ENCODE data around the gene OLFML2A.
A peak's percentile ranks its signal among the peaks of the same experiment; 100 is the strongest.
"Not testable (repeated sequence)": the region's sequence is repeated elsewhere in the genome, so short reads cannot be mapped to it uniquely, and the experiment has no call there.

Gene OLFML2A

DNA sequence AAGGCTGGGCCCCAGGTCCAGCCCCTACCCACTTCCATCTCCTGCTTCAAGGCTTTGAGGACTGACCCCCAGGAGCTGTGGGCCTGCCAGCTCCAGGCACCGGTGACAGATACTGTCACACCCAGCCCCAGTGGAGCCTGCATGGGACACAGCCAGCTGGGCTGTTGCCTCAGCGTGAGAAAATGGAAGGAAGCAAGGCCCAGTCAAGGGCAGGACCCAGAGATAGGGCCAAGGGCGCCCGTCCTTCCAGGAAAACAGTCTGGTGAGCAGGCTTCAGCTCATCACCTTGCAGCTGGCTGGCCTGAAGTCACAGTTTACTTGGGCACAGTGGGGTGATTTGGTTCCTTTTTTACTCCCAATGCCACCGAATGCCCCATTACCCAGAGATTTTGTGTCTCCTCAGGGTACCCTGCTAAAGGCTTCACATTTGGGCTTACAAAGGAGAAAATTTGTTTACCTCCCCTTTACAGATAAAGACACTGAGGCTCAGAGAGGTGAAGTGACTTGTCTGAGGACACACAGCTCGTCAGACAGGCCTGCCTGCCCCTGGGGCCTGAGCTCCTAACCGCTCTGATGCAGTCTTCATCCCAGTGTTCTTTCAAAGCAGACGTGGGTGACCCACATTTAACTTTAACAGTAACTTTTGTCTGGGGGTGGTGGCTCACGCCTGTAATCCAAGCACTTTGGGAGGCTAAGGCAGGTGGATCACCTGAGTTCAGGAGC is 54.9 kb downstream of the OLFML2A start:
- no peak for DNase-seq

GRCh38 chr9:124834591-124834990 is 57.7 kb downstream of the OLFML2A start:
- peak; percentile 55 for DNase-seq

DNA sequence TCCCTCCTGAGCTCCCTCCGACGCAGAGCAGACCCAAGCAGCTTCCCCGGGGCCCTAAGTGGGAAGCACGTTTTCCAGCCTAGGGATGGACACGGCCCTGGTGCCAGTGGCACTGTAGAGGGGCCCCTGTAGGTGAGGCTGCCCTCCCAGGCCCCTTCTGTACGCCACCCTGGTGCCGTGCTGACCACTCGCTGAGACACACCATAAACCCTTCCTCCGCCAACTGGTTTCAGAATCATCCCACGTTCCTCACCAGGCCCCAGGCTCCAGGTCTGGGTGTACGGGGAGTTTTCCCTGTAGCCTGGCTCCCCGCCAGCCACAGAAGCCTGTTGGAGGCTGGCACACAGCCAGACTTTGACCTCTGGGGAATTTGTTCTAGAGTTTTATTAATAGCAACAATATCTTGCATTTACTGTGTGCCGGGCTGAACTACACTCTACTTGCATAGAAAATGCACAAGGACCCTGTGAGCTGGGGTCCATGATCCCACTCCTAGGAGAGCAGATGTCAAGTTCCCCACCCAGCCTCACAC is 58.2 kb downstream of the OLFML2A start:
- peak; percentile 78 for DNase-seq

- not testable (repeated sequence) for DNase-seq
Observed at GRCh38 chr9:124838132-124838531, 61.2 kb downstream of the OLFML2A start.

GRCh38 chr9:124838567-124839275 is 61.8 kb downstream of the OLFML2A start:
- not testable (repeated sequence) for DNase-seq

DNA sequence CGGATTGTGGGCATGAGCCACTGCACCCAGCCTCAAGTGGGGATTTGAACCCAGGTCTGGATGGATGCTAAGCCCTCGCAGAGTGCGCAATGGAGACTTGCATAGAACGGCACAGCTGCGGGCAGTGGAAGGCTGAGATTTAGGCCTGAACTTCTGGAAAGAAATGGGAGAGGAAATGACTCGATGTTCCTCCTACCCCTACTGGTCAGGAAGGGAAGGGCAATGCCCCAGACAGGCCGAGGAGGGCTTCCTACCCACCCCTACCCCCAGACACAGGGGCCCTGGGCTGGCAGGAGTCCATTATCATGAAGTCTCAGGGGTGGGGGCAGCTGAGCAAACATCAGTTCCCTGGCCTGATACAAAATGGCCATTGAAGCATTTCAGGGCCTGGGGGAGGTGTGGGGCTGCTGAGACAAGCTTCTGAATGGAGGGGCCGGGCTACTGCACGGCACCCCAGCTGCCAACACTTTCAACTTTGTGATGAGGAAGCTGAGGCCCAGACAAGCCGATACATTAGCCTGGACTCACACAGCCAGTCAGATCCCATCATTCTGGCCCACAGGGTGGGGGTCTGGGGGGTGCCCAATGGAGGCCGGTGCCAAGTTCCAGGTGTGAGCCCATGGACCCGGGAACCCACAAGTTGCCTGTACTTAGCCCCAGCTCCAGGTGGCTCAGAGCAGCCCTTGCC is 62.8 kb downstream of the OLFML2A start:
- no peak for DNase-seq

DNA sequence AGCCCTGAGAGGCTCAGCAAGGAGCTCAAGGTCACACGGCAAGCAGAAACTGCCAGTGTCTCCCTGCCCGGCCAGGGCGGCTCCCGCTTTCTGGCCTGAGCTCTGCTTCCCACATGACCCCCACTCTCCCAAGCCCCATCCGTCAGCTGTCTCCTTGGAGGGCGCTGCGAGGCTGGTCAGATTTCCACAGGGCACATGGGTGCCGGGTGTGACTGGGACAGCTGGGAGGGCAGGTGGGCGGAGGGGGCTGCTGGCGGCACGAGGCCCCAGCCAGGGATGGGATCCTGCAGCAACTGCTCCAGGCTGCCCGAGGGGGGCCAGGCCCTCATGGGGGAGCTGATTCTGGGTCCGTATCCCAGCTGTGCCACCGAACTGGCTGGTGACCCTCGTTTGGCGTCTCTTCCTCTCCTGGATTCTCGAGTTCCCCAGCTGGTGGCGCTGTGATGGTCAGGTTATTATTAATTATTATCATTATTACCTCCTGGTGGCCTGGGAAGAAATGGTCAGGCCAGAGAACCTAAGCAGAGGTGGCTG is 63.4 kb downstream of the OLFML2A start:
- DNase-seq = no peak

DNA sequence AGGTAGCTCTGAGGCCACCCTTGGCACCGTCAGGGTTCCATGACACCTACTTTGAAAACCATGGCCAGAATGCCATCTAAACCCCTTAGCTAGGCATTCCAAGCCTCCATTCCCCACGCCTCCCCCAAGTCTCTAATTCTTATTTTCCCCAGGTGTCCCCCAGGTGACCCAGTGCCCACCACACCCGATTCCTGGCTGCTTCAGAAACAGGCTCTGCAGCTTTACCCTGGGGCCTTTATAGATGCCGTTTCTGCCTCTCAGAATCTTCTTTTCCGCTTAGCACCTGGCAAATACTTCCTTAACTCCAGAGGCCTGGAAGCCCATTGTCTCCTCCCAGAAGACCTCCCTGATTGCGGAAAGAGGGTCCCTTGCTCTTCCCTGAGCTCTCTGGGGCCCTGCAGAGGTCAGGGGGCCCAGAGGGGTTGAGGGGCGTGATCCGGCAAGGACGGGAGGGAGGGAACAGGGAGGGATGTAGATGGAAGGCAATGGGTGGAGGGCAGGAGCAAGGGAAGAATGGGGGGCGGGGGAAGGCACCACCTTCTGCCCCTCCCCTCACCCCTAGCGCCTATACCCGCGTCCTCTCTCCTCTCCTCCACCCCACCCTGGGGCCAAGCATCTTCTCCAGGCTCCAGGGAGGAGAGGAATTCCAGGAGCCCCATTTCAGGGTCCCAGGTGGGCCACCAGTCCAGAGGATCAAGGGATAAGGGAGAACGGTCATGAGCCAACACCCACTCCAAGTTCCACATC is 64.3 kb downstream of the OLFML2A start:
- DNase-seq = no peak

DNA sequence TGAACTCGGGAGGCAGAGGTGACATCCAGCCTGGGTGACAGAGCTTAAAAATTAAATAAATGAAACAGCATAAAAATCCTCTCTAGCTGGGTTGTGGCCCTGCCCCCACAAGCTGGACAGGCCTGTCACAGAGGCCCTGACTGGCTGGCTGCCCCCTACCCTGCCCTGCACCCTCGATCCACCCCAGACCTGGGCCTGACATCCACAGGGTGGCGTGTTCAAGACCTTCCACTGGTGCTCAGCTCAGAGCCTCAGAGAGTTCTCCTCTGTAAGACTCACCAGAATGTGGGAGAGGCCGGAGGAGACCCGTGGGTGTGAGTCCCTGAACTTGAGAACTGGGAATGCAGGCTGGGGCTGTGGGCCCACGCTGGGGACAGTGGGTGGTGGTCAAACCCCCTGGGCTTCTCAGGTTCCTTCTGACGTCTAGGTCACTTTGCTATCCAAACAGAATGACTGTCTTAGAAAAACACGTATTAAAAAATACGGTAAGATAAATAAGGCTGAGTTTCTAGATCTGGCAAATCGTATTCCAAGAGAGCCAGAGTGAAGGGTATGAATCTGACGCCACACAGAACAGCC is 66.6 kb downstream of the OLFML2A start:
- no peak for DNase-seq

DNA sequence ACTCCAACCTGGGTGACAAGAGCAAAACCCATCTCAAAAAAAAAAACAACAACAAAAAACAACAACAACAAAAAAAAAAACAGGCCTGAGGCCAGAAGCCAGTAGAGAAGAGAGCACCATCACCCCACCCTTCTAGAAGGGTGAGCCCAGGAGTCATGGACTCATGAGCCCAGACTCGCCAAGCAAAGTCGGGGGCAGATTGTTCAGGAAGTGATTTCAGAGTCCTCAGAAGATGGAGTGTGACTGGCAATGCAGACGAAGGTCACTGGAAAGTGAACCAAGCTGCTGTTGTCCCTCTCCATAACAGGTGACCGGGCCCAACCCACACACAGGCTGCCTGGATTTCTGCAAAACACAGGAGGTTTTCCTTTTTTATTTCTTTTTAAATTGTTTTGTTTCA is 67.4 kb downstream of the OLFML2A start:
- no peak for DNase-seq

GRCh38 chr9:124846467-124846866 is 69.5 kb downstream of the OLFML2A start:
- not testable (repeated sequence) for DNase-seq

DNA sequence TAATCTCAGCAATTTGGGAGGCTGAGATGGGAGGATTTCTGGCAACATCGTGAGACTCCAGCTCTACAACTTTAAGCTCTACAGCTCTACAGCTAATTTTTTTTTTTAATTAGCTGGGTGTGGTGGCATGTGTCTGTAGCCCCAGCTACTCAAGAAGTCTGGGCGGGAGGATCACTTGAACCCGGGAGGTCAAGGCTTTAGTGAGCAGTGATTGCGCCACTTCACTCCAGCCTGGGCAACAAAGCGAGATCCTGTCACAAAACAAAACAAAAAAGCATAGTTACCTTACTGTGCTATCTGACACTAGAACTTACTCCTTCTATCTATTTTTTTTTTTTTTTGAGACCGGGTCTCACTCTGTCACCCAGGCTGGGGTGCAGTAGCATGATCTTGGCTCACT is 70.0 kb downstream of the OLFML2A start:
- DNase-seq = no peak

GRCh38 chr9:124849801-124850200 is 72.9 kb downstream of the OLFML2A start:
- DNase-seq = no peak

DNA sequence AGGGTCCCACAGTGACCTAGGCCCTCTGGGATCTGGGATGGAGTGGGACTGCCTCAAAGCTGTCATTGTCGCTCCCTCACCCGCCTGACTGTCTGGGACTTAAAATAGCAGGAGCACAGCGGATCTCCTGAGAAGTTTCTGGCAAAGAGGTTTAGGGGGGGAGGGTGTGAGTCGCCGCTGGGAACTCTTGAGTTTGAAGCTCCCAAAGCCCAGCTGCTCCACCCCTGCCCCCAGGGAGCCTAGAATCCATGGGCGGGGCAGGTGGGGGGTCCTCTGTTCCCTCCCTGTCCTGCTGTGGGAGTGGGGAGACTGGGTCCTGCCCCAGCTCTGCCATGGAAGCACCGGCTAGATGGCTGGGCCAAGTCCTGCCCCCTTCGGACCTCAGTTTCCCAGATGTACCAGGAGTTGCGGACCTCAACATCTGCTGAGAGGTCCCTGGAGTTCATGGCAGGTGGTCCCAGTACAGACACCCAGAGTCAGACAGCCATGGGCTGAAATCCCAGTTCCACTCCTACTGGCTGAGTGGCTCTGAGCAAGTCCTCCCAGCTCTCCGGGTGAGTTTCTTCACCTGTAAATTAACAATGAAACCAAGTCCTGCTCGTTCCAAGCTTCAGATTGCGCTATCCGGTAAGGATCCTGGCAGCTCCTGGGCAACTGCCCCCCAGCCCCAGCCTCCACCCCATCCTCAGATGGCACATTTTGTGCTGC is 75.3 kb downstream of the OLFML2A start:
- no peak for DNase-seq

- DNase-seq = peak; percentile 69
Observed at GRCh38 chr9:124852829-124853531, 76.0 kb downstream of the OLFML2A start, which contains the start of gene WDR38. TSS of gene WDR38 (plus strand) at chr9:124853460. CDS start at chr9:124853532, 72 bp downstream.

DNA sequence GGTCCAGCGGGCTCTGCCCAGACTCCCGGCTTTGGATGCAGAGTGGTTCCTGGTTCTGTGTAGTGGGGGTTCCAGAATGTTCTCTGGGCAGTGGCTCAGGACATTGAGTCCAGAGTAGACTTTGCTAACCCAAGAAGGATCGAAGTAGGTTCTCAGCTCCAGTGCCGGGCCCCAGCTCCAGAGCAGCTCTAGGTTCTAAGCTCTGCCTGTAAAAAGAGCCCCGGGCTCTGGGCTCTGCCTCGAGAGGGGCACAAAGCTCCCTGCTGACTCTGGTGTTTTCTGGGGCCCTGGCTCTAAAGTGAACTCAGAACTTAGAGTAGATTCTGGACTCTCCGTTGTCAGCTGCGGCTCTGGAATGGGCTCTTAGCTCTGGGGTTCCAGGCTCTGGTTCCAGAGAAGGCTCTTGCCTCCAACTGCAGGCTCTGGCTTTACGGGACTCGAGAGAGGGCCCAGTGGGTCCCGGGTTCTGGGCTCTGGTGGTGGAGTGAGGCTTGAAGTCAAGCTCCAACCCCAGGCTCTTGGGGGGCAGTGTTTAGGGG is 76.7 kb downstream of the OLFML2A start:
- no peak for DNase-seq

DNA sequence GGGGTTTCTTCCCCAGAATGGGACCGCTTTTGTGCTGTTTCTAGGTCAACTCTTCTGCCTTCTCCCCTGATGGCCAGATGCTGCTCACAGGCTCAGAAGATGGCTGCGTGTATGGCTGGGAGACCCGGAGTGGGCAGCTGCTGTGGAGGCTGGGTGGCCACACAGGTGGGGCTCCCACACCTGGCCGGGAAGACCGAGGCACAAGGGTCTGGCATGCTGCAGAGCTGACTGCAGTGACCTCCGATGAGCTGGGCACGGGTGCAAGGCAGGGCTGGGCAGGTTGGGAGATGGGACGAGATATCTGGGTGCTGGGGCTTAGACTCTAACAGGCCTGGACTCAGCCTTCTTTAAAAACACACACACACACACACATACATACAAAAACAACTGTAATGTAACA is 77.2 kb downstream of the OLFML2A start:
- DNase-seq = no peak

DNA sequence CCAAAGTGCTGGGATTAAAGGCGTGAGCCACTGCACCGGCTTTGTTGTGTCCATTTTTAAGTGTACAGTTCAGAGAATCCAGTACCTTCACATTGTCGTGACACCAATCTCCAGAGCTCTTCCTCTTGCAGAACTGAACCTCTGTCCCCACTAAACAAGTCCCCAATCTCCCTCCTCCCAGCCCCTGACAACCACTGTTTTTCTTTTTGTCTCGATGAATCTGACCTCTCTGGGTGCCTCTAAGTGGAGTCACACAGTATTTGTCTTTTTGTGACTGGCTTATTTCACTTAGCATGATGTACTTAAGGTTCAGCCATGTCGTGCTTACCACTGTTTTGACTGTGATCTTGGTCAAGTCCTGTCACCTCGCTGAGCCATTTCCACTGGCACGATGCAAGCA is 77.9 kb downstream of the OLFML2A start:
- DNase-seq = no peak

- no peak for DNase-seq
Observed at GRCh38 chr9:124855566-124855943, 78.6 kb downstream of the OLFML2A start.

- DNase-seq = no peak
Observed at GRCh38 chr9:124855944-124856765, 79.2 kb downstream of the OLFML2A start.

Measured in DMS79 treated with DMSO at 0.1 percent for 48 hours (cell line).